Measurements from ENCODE around the gene ILKAP. TPM values are rescaled to one million over a fixed set of nuclear protein-coding genes. Genes with fewer than 3 reads are reported as not detected.
A peak's percentile ranks its signal among the peaks of the same experiment; 100 is the strongest.

Gene ILKAP
- total RNA-seq, 1 experiment from 2014 or later: 41.5 TPM

DNA sequence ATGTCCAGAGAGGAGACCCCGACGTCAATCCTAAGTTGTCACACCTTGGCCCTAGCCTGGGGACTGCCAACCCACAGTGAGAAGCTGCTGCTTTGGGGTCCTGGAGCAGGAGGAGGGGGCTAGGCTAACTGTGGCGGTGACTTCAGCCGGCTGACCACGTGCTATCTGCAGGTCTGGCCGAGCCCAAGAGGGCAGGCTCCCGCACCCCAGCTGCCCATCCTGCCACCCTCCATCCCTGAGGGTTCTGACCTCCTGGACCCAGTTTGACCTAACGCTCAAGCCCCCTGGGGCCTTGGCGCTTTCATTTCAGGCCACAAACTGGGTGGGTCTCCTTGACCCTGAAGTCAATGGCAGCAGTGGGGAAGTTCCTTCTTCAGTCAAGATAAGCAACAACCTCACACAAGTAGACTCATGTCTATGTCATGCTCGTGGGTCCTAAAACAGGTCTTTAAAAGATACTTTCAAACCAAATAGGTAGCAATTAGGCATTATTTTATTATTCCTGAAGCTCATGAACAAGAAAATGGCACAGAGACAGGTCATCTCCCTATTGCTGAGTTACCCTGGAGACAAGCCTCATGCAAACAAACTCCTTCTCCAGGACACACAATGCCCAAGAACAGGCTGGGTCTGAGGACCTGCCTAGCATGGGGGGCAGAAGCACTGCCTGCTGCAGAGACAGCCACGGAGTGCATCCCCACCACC is 34.1 kb upstream of the ILKAP start:
- no peak overlapping the region for H2BK5ac ChIP-seq (ENCODE audit: insufficient read length, low read length)
- H2AFZ ChIP-seq (ENCODE audit: low read length): no peak overlapping the region
- H4K91ac ChIP-seq (ENCODE audit: insufficient read length, low read depth, low read length): no peak overlapping the region
- H3K56ac ChIP-seq (ENCODE audit: insufficient read length, low read depth, low read length): no peak overlapping the region
- no peak overlapping the region for H3K9ac ChIP-seq (ENCODE audit: extremely low read depth, insufficient read length, low read length)
- H3K4me1 ChIP-seq (ENCODE audit: insufficient read depth, low read length): peaks cover under 1% of the 10 kb centered on the region; the same call in 1 of the 2 replicates
- H3K27ac ChIP-seq (ENCODE audit: insufficient read length, low read depth, low read length): no peak overlapping the region
- H3K9me3 ChIP-seq (ENCODE audit: control insufficient read depth, low read depth, low read length): no peaks in the 10 kb centered on the region
- no peak overlapping the region for H4K8ac ChIP-seq (replicated peaks; ENCODE audit: insufficient read length, low read depth, low read length)
- no peak overlapping the region for H2BK20ac ChIP-seq (ENCODE audit: low read depth, low read length, poor library complexity, severe bottlenecking)
- peaks cover 6% of the 10 kb centered on the region for H3K23me2 ChIP-seq (ENCODE audit: insufficient read length, low read depth, low read length, poor library complexity, severe bottlenecking)
- H3K27me3 ChIP-seq (ENCODE audit: insufficient read depth, low read length): peaks cover 15% of the 10 kb centered on the region; the same call in 1 of the 2 replicates
- Mint-ChIP-seq H3K4me1 (peaks cover 8 to 11% of the 10 kb centered on the region in 2 experiments; a peak in 3 of 4 replicates), H3K27ac (no peak overlapping the region), H3K36me3 (ENCODE audit: insufficient read depth in 1 of 3, low read depth in 3 of 3) (peaks cover 0 to 5% (median 3%) of the 10 kb centered on the region in 3 experiments; a peak in 4 of 7 replicates), H3K9me3 (peaks cover 2 to 3% of the 10 kb centered on the region in 2 experiments; a peak in 3 of 5 replicates), H3K27me3 (ENCODE audit: low read depth) (peaks cover 69% of the 10 kb centered on the region), H3K4me3 (peak overlapping the region; percentile 37 to 63; a peak in 3 of 5 replicates)
- H3K23ac ChIP-seq (ENCODE audit: insufficient read length, low read depth, low read length): no peak overlapping the region
- H4K5ac ChIP-seq (ENCODE audit: insufficient read length, low read depth, low read length): no peak overlapping the region
- no peak for DNase-seq
- no peaks in the 10 kb centered on the region for H4K20me1 ChIP-seq (ENCODE audit: control insufficient read depth, insufficient read depth, insufficient read length)
- WGBS (ENCODE audit: extremely low coverage, insufficient read length, low lambda C conversion rate): no CpG with 5 or more reads among the region's 11 CpGs
- no peak overlapping the region for H3K14ac ChIP-seq (ENCODE audit: insufficient read depth, low read length)
- TF ChIP-seq CTCF (conservative IDR thresholded peaks at IDR 0.05): no peak
- no peak overlapping the region for H3T11ph ChIP-seq (ENCODE audit: low read length)
- no peak overlapping the region for H2AK5ac ChIP-seq (ENCODE audit: insufficient read length, low read length)
- no peak overlapping the region for H3K4ac ChIP-seq (ENCODE audit: low read depth, low read length)
- no peaks in the 10 kb centered on the region; the same call in 1 of the 2 replicates for H3K79me2 ChIP-seq (ENCODE audit: insufficient read depth, low read length)
- no peak overlapping the region for H3K18ac ChIP-seq (ENCODE audit: insufficient read length, low read depth, low read length)
- H2BK12ac ChIP-seq (ENCODE audit: insufficient read length, low read depth, low read length): no peak overlapping the region
- H2BK120ac ChIP-seq (ENCODE audit: low read depth, low read length, poor library complexity, severe bottlenecking): no peak overlapping the region
- no peak overlapping the region for H2BK15ac ChIP-seq (ENCODE audit: low read depth, low read length)
- no peaks in the 10 kb centered on the region for H3K79me1 ChIP-seq (ENCODE audit: insufficient read depth, low read depth, low read length, poor library complexity, severe bottlenecking)
- H3K4me2 ChIP-seq (ENCODE audit: insufficient read depth, insufficient read length, low read length): no peak overlapping the region

Data from H9 (cell line).